SK-N-SH treated with all-trans-retinoic acid at 6 μM for 48 hours (cell line): ENCODE results near the gene FAM20B.

Experiments used
- ATAC-seq: fragments of 200-7000 bp; cut with Tn5 transposase; 3 replicates; pipeline ENCODE4 v1.9.1; 2020; ENCODE audit warnings: mild to moderate bottlenecking, moderate library complexity
- BACH2 ChIP-seq: fragments of 250-450 bp; sonication (Bioruptor Pico); IDR thresholded peaks from 2 replicates; pipeline ENCODE4 v1.9.0; 2021; ENCODE audit warnings: mild to moderate bottlenecking, borderline replicate concordance
- CREB5 ChIP-seq: fragments of 250-450 bp; sonication (Bioruptor Pico); IDR thresholded peaks from 2 replicates; pipeline ENCODE4 v1.5.1; 2020; ENCODE audit warnings: low read depth, mild to moderate bottlenecking, moderate library complexity
- CSDC2 ChIP-seq: fragments of 250-450 bp; sonication (Bioruptor Pico); IDR thresholded peaks from 2 replicates; pipeline ENCODE4 v1.5.0; 2020; ENCODE audit warnings: mild to moderate bottlenecking, moderate library complexity
- ESRRG ChIP-seq: fragments of 250-450 bp; sonication (Bioruptor Pico); IDR thresholded peaks from 2 replicates; pipeline ENCODE4 v1.6.1; 2021; ENCODE audit warnings: mild to moderate bottlenecking
- GLIS3 ChIP-seq: fragments of 250-450 bp; sonication (Bioruptor Pico); IDR thresholded peaks from 2 replicates; pipeline ENCODE4 v1.5.0; 2020; ENCODE audit warnings: mild to moderate bottlenecking, moderate library complexity
- ISL1 ChIP-seq: fragments of 250-450 bp; sonication (Bioruptor Pico); IDR thresholded peaks from 2 replicates; pipeline ENCODE4 v2.1.2; 2022; ENCODE audit warnings: mild to moderate bottlenecking, moderate library complexity
- OSR1 ChIP-seq: fragments of 250-450 bp; sonication (Bioruptor Pico); IDR thresholded peaks from 2 replicates; pipeline ENCODE4 v1.8.0; 2022; ENCODE audit warnings: moderate library complexity, mild to moderate bottlenecking, inconsistent platforms
- PPARA ChIP-seq: fragments of 250-450 bp; sonication (Bioruptor Pico); IDR thresholded peaks from 2 replicates; pipeline ENCODE4 v1.5.0; 2020; ENCODE audit warnings: mild to moderate bottlenecking, borderline replicate concordance
- RARB ChIP-seq: fragments of 250-450 bp; sonication (Bioruptor Pico); IDR thresholded peaks from 2 replicates; pipeline ENCODE4 v1.8.0; 2021; ENCODE audit warnings: mild to moderate bottlenecking, moderate library complexity
- SNAI2 ChIP-seq: fragments of 250-450 bp; sonication (Bioruptor Pico); IDR thresholded peaks from 2 replicates; pipeline ENCODE4 v1.5.0; 2020; ENCODE audit warnings: mild to moderate bottlenecking, moderate library complexity
- TCF4 ChIP-seq: fragments of 250-450 bp; sonication (Bioruptor Pico); IDR thresholded peaks from 2 replicates; pipeline ENCODE4 v1.8.0; 2021; ENCODE audit warnings: mild to moderate bottlenecking, moderate library complexity, borderline replicate concordance
- TOX ChIP-seq: fragments of 250-450 bp; sonication (Bioruptor Pico); IDR thresholded peaks from 2 replicates; pipeline ENCODE4 v1.8.0; 2021; ENCODE audit warnings: mild to moderate bottlenecking, moderate library complexity, borderline replicate concordance
- ZC3H10 ChIP-seq: fragments of 250-450 bp; sonication (Bioruptor Pico); IDR thresholded peaks from 2 replicates; pipeline ENCODE4 v1.5.1; 2021; ENCODE audit warnings: mild to moderate bottlenecking, moderate library complexity
- ZFP3 ChIP-seq: fragments of 250-450 bp; sonication (Bioruptor Pico); IDR thresholded peaks from 2 replicates; pipeline ENCODE4 v1.5.0; 2020; ENCODE audit warnings: mild to moderate bottlenecking, moderate library complexity
- ZFP30 ChIP-seq: fragments of 450-650 bp; formaldehyde crosslinking; IDR thresholded peaks from 2 replicates; pipeline ENCODE4 v1.5.0; 2022; ENCODE audit warnings: mild to moderate bottlenecking, moderate library complexity
- ZNF565 ChIP-seq: fragments of 450-650 bp; formaldehyde crosslinking; conservative IDR thresholded peaks from 2 replicates; pipeline ENCODE4 v1.5.0; 2020; ENCODE audit warnings: low read depth, mild to moderate bottlenecking, moderate library complexity
- ZNF70 ChIP-seq: fragments of 450-650 bp; formaldehyde crosslinking; IDR thresholded peaks from 2 replicates; pipeline ENCODE4 v1.5.0; 2020; ENCODE audit warnings: mild to moderate bottlenecking, moderate library complexity
- ZNF8 ChIP-seq: fragments of 450-650 bp; formaldehyde crosslinking; IDR thresholded peaks from 2 replicates; pipeline ENCODE4 v1.5.0; 2020; ENCODE audit warnings: mild to moderate bottlenecking, moderate library complexity
- TF ChIP-seq, protein P1 (sequence below): fragments of 250-450 bp; sonication (Bioruptor Pico); IDR thresholded peaks from 2 replicates; pipeline ENCODE4 v1.8.0; 2021; ENCODE audit warnings: low read depth, mild to moderate bottlenecking, moderate library complexity, borderline replicate concordance
- TF ChIP-seq, protein P2 (sequence below): fragments of 250-450 bp; sonication (Bioruptor Pico); IDR thresholded peaks from 2 replicates; pipeline ENCODE4 v1.5.1; 2021; ENCODE audit warnings: mild to moderate bottlenecking, moderate library complexity
- TF ChIP-seq, protein P3 (sequence below): fragments of 250-450 bp; sonication (Bioruptor Pico); IDR thresholded peaks from 2 replicates; pipeline ENCODE4 v1.8.0; 2020; ENCODE audit warnings: mild to moderate bottlenecking, moderate library complexity, borderline replicate concordance
- TF ChIP-seq, protein P4 (sequence below): fragments of 250-450 bp; sonication (Bioruptor Pico); IDR thresholded peaks from 2 replicates; pipeline ENCODE4 v1.5.0; 2020; ENCODE audit warnings: mild to moderate bottlenecking, moderate library complexity

The FAM20B gene

DNA sequence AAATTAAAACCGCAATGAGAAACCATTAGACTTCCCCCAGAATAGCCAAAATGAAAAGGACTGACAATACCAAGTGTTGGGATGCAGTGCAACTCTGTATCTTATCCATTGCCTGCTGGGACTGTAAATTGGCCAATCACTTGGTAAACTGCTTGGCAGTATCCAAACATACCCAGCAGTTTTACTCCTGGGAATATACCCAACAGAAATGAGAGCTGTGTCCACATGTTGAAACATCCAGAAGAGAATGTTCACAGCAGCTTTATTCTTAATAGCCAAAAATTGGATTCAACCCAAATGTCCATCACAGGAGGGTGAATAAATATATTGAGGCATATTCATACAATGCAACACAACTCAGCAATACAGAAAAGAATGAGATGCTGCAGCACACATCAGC is 13.7 kb upstream of the FAM20B start:
- TF ChIP-seq TCF4 (CRISPR knock-in tag) = no peak
- TF ChIP-seq RARB = no peak
- no peak for TF ChIP-seq ZC3H10 (CRISPR knock-in tag)
- TF ChIP-seq, protein P1, sequence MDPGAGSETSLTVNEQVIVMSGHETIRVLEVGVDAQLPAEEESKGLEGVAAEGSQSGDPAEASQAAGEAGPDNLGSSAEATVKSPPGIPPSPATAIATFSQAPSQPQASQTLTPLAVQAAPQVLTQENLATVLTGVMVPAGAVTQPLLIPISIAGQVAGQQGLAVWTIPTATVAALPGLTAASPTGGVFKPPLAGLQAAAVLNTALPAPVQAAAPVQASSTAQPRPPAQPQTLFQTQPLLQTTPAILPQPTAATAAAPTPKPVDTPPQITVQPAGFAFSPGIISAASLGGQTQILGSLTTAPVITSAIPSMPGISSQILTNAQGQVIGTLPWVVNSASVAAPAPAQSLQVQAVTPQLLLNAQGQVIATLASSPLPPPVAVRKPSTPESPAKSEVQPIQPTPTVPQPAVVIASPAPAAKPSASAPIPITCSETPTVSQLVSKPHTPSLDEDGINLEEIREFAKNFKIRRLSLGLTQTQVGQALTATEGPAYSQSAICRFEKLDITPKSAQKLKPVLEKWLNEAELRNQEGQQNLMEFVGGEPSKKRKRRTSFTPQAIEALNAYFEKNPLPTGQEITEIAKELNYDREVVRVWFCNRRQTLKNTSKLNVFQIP = no peak
- no peak for TF ChIP-seq GLIS3 (CRISPR knock-in tag)
- no peak for ATAC-seq

- ATAC-seq = no peak
- TF ChIP-seq, protein P2, sequence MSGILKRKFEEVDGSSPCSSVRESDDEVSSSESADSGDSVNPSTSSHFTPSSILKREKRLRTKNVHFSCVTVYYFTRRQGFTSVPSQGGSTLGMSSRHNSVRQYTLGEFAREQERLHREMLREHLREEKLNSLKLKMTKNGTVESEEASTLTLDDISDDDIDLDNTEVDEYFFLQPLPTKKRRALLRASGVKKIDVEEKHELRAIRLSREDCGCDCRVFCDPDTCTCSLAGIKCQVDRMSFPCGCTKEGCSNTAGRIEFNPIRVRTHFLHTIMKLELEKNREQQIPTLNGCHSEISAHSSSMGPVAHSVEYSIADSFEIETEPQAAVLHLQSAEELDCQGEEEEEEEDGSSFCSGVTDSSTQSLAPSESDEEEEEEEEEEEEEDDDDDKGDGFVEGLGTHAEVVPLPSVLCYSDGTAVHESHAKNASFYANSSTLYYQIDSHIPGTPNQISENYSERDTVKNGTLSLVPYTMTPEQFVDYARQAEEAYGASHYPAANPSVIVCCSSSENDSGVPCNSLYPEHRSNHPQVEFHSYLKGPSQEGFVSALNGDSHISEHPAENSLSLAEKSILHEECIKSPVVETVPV (CRISPR knock-in tag) = no peak
- no peak for TF ChIP-seq ZNF8 (CRISPR knock-in tag)
- no peak for TF ChIP-seq TCF4 (CRISPR knock-in tag)
- TF ChIP-seq, protein P1 = no peak
- TF ChIP-seq RARB = no peak
- no peak for TF ChIP-seq CSDC2 (CRISPR knock-in tag)
- TF ChIP-seq ZNF565 (CRISPR knock-in tag) = no peak
- TF ChIP-seq, protein P3, sequence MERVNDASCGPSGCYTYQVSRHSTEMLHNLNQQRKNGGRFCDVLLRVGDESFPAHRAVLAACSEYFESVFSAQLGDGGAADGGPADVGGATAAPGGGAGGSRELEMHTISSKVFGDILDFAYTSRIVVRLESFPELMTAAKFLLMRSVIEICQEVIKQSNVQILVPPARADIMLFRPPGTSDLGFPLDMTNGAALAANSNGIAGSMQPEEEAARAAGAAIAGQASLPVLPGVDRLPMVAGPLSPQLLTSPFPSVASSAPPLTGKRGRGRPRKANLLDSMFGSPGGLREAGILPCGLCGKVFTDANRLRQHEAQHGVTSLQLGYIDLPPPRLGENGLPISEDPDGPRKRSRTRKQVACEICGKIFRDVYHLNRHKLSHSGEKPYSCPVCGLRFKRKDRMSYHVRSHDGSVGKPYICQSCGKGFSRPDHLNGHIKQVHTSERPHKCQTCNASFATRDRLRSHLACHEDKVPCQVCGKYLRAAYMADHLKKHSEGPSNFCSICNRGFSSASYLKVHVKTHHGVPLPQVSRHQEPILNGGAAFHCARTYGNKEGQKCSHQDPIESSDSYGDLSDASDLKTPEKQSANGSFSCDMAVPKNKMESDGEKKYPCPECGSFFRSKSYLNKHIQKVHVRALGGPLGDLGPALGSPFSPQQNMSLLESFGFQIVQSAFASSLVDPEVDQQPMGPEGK (CRISPR knock-in tag) = no peak
Observed at GRCh38 chr1:179014123-179014522, 11.6 kb upstream of the FAM20B start.

DNA sequence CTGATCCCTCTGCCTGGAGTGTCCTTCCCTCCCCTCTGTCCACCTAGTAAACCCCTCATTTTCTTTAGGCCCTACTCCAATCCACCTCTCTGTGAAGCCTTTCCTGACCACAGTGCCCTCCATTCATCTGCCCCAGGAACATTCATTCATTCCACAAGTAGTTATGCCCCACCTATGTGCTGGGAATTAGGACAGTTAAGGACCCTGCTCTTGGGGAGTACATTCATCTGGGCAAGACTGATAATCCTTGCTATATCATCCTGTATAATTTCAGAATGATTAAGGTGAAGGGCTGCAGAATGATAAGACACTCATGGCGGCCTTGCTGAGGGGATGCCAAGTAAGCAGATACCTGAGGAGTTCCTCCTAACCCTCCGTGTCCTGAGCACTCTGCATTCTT is 10.3 kb upstream of the FAM20B start:
- no peak for ATAC-seq
- TF ChIP-seq, protein P4, sequence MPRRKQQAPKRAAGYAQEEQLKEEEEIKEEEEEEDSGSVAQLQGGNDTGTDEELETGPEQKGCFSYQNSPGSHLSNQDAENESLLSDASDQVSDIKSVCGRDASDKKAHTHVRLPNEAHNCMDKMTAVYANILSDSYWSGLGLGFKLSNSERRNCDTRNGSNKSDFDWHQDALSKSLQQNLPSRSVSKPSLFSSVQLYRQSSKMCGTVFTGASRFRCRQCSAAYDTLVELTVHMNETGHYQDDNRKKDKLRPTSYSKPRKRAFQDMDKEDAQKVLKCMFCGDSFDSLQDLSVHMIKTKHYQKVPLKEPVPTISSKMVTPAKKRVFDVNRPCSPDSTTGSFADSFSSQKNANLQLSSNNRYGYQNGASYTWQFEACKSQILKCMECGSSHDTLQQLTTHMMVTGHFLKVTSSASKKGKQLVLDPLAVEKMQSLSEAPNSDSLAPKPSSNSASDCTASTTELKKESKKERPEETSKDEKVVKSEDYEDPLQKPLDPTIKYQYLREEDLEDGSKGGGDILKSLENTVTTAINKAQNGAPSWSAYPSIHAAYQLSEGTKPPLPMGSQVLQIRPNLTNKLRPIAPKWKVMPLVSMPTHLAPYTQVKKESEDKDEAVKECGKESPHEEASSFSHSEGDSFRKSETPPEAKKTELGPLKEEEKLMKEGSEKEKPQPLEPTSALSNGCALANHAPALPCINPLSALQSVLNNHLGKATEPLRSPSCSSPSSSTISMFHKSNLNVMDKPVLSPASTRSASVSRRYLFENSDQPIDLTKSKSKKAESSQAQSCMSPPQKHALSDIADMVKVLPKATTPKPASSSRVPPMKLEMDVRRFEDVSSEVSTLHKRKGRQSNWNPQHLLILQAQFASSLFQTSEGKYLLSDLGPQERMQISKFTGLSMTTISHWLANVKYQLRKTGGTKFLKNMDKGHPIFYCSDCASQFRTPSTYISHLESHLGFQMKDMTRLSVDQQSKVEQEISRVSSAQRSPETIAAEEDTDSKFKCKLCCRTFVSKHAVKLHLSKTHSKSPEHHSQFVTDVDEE (CRISPR knock-in tag) = no peak
- no peak for TF ChIP-seq CREB5 (CRISPR knock-in tag)
- TF ChIP-seq GLIS3 (CRISPR knock-in tag) = no peak
- TF ChIP-seq, protein P1 = no peak
- no peak for TF ChIP-seq ZFP30 (CRISPR knock-in tag)
- no peak for TF ChIP-seq ISL1 (CRISPR knock-in tag)
- TF ChIP-seq, protein P2 (CRISPR knock-in tag) = no peak
- no peak for TF ChIP-seq ZNF565 (CRISPR knock-in tag)
- no peak for TF ChIP-seq BACH2 (CRISPR knock-in tag)
- TF ChIP-seq SNAI2 = no peak
- TF ChIP-seq ZC3H10 (CRISPR knock-in tag) = no peak
- TF ChIP-seq TOX = no peak
- no peak for TF ChIP-seq ESRRG (CRISPR knock-in tag)
- TF ChIP-seq CSDC2 (CRISPR knock-in tag) = no peak
- no peak for TF ChIP-seq PPARA (CRISPR knock-in tag)
- TF ChIP-seq ZFP3 (CRISPR knock-in tag) = no peak
- no peak for TF ChIP-seq ZNF8 (CRISPR knock-in tag)
- TF ChIP-seq OSR1 (CRISPR knock-in tag) = no peak
- TF ChIP-seq RARB = no peak
- TF ChIP-seq ZNF70 = no peak
- TF ChIP-seq, all 23 proteins: peak for 0
